Right cardiac atrium (tissue), 5 donors: ENCODE measurements around the gene NPAS3. TPM values are rescaled to one million over a fixed set of nuclear protein-coding genes. Genes with fewer than 3 reads are reported as not detected.

Experiments used
- ATAC-seq, 2 donors: fragments of 200-7000 bp; cut with Tn5 transposase; one replicate each; pipeline versions ENCODE4 v1.8.0 to v1.9.1; 2020; ENCODE audit warnings: moderate library complexity in 2 of 2, mild to moderate bottlenecking in 1 of 2
- DNase-seq, 3 donors: peaks; one replicate each; pipeline ENCODE4 v3.0.0-alpha.2; 2020
- H3K27ac ChIP-seq: one replicate; pipeline ENCODE4 v1.5.1; 2013; ENCODE audit warnings: mild to moderate bottlenecking, low read length, control low read depth, moderate library complexity
- H3K27me3 ChIP-seq: one replicate; pipeline ENCODE4 v1.6.1; 2013; ENCODE audit not compliant: control insufficient read depth, insufficient read depth
- H3K4me1 ChIP-seq: one replicate; pipeline ENCODE4 v1.6.1; 2013; ENCODE audit warnings: low read length; ENCODE audit not compliant: control insufficient read depth, insufficient read depth
- H3K4me3 ChIP-seq: one replicate; pipeline ENCODE4 v1.5.1; 2013; ENCODE audit warnings: low read length, control low read depth
- H3K9me3 ChIP-seq: one replicate; pipeline ENCODE4 v1.6.1; 2013; ENCODE audit warnings: low read length; ENCODE audit not compliant: control insufficient read depth
- WGBS: extraction: QIAGEN DNeasy Blood & Tissue Kit; methylation state at CpG from one replicate; pipeline ENCODE4 v1.1.7; 2013; 5-methylcytosine and 5-hydroxymethylcytosine counted together
- intact Hi-C, 4 donors: fragments of 100-400 bp; cut with DNase I; formaldehyde crosslinking; loops; one replicate each; pipeline versions ENCODE4 v1.11.0 to v1.14.0; 2022 to 2023
- polyA plus RNA-seq: library from polyadenylated mRNA; stranded (reverse); fragments of 200-250 nt; gene quantifications from one replicate; pipeline ENCODE4 v1.2.3, GENCODE V29; 2013
- total RNA-seq, 4 donors: library from RNA; stranded (reverse); fragmentation: NEBNext Ultra II Directional; extraction: Animal tissue kit (Norgen Biotek cat#: 25700); gene quantifications; one replicate each; pipeline ENCODE4 v1.2.1, GENCODE V29; 2021
- donor health status: healthy with polysubstance abuse.
- donor health status: DM: no; HTN: yes; CAD: no.
- donor health status: DM: no; HTN: no; CAD: no.
- donor health status: DM: no; HTN: yes; CAD: no; lungs with severe emphysema.
- donor health status: DM: yes; HTN: yes; CAD: no.

The NPAS3 gene
- total and polyA plus RNA-seq, 5 donors = 0.48 to 5.7 (median 4.0) TPM

- Histone ChIP-seq H3K4me1 (no peaks in the 10 kb centered on the region), H3K4me3 (no peak overlapping the region), H3K9me3 (no peaks in the 10 kb centered on the region), H3K27me3 (no peaks in the 10 kb centered on the region), H3K27ac (no peak overlapping the region)
- DNase-seq (no peak), ATAC-seq (no peak)
- intact Hi-C loops = no loop called here
- 62% methylated on average over 6 of the region's 6 CpGs for WGBS
Measured at GRCh38 chr14:32920696-32921276, 17.9 kb upstream of the NPAS3 start.

- intact Hi-C loops = no loop called here
- no peak overlapping the region for H3K27ac ChIP-seq
- H3K4me3 ChIP-seq = no peak overlapping the region
- ATAC-seq = no peak
- no peaks in the 10 kb centered on the region for H3K27me3 ChIP-seq
- H3K4me1 ChIP-seq = no peaks in the 10 kb centered on the region
- DNase-seq = no peak
- H3K9me3 ChIP-seq = no peaks in the 10 kb centered on the region
Measured at GRCh38 chr14:32925439-32925838, 13.2 kb upstream of the NPAS3 start.

- no peaks in the 10 kb centered on the region for H3K4me1 ChIP-seq
- H3K4me3 ChIP-seq = peak overlapping the region; percentile 71
- H3K9me3 ChIP-seq = no peaks in the 10 kb centered on the region
- no peak overlapping the region for H3K27ac ChIP-seq
- no peaks in the 10 kb centered on the region for H3K27me3 ChIP-seq
- WGBS = 39% methylated on average over 30 of the region's 30 CpGs
- ATAC-seq (no peak), DNase-seq (no peak)
- intact Hi-C loops = loop anchor here in 1 of 4 donors (10.0 kb wide), 1 partner anchor 862 kb away; no protein-coding TSS in a partner anchor
Measured at GRCh38 chr14:32932302-32932913, 6.3 kb upstream of the NPAS3 start.

- ATAC-seq (peak; percentile 60 to 61), DNase-seq (peak; percentile 19 to 62 (median 56))
- no peaks in the 10 kb centered on the region for H3K4me1 ChIP-seq
- H3K27me3 ChIP-seq = no peaks in the 10 kb centered on the region
- H3K4me3 ChIP-seq = peak overlapping the region; percentile 71
- intact Hi-C loops = loop anchor here in 1 of 4 donors (10.0 kb wide), 1 partner anchor 862 kb away; no protein-coding TSS in a partner anchor
- H3K9me3 ChIP-seq = no peaks in the 10 kb centered on the region
- WGBS = 1% methylated on average over 59 of the region's 59 CpGs
- no peak overlapping the region for H3K27ac ChIP-seq
Measured at GRCh38 chr14:32932914-32933628, 5.6 kb upstream of the NPAS3 start.

- no peak overlapping the region for H3K27ac ChIP-seq
- intact Hi-C loops = loop anchor here in 1 of 4 donors (10.0 kb wide), 1 partner anchor 861 kb away; no protein-coding TSS in a partner anchor
- no peaks in the 10 kb centered on the region for H3K4me1 ChIP-seq
- ATAC-seq (no peak), DNase-seq (no peak)
- WGBS = under 1% methylated on average over 19 of the region's 19 CpGs
- no peaks in the 10 kb centered on the region for H3K27me3 ChIP-seq
- peak overlapping the region; percentile 71 for H3K4me3 ChIP-seq
- H3K9me3 ChIP-seq = no peaks in the 10 kb centered on the region
Measured at GRCh38 chr14:32933629-32934072, 5.0 kb upstream of the NPAS3 start.

GRCh38 chr14:32934073-32934880 is 4.4 kb upstream of the NPAS3 start:
- intact Hi-C loops = loop anchor here in 1 of 4 donors (10.0 kb wide), 1 partner anchor 861 kb away; no protein-coding TSS in a partner anchor
- ATAC-seq (no peak), DNase-seq (peak; percentile 17 to 54 (median 54))
- Histone ChIP-seq H3K4me3 (peak overlapping the region; percentile 71), H3K27ac (no peak overlapping the region), H3K9me3 (no peaks in the 10 kb centered on the region), H3K4me1 (no peaks in the 10 kb centered on the region), H3K27me3 (no peaks in the 10 kb centered on the region)
- WGBS = under 1% methylated on average over 69 of the region's 72 CpGs

- Histone ChIP-seq H3K9me3 (no peaks in the 10 kb centered on the region), H3K4me1 (no peaks in the 10 kb centered on the region), H3K4me3 (peak overlapping the region; percentile 71), H3K27me3 (no peaks in the 10 kb centered on the region), H3K27ac (no peak overlapping the region)
- ATAC-seq (no peak), DNase-seq (peak in 2 of 3 donors; percentile 47 to 50)
- intact Hi-C loops = loop anchor here in 1 of 4 donors (10.0 kb wide), 1 partner anchor 860 kb away; no protein-coding TSS in a partner anchor
- 6% methylated on average over 42 of the region's 42 CpGs for WGBS
Measured at GRCh38 chr14:32934881-32935633, 3.6 kb upstream of the NPAS3 start.

- ATAC-seq (peak; percentile 96 to 97), DNase-seq (peak; percentile 83 to 93 (median 93))
- peak overlapping the region; percentile 57 for H3K27ac ChIP-seq
- no peaks in the 10 kb centered on the region for H3K4me1 ChIP-seq
- H3K9me3 ChIP-seq = no peaks in the 10 kb centered on the region
- no peaks in the 10 kb centered on the region for H3K27me3 ChIP-seq
- intact Hi-C loops = loop anchor here in 1 of 4 donors (10.0 kb wide), 1 partner anchor 855 kb away; no protein-coding TSS in a partner anchor
- WGBS = under 1% methylated on average over 80 of the region's 80 CpGs
- H3K4me3 ChIP-seq = peak overlapping the region; percentile 97
Measured at GRCh38 chr14:32939254-32940065, 781 bp downstream of the NPAS3 start.

GRCh38 chr14:32940066-32940651 is 1.5 kb downstream of the NPAS3 start:
- peak overlapping the region; percentile 97 for H3K4me3 ChIP-seq
- H3K27me3 ChIP-seq = no peaks in the 10 kb centered on the region
- ATAC-seq (no peak), DNase-seq (peak in 1 of 3 donors; percentile 56)
- H3K9me3 ChIP-seq = no peaks in the 10 kb centered on the region
- H3K27ac ChIP-seq = no peak overlapping the region
- 33% methylated on average over 13 of the region's 13 CpGs for WGBS
- intact Hi-C loops = no loop called here
- H3K4me1 ChIP-seq = no peaks in the 10 kb centered on the region
